ENCODE data around the gene PGLYRP3.

Gene PGLYRP3

GRCh38 chr1:153339802-153340201, 27.1 kb upstream of the PGLYRP3 start:
- no peak for ATAC-seq
- TF ChIP-seq CSDC2 (CRISPR knock-in tag; IDR thresholded peaks at IDR 0.05) (no peak), ZNF565 (CRISPR knock-in tag; conservative IDR thresholded peaks at IDR 0.05; ENCODE audit: low read depth) (no peak), SNAI2 (CRISPR knock-in tag; IDR thresholded peaks at IDR 0.05) (no peak), GLIS3 (CRISPR knock-in tag; IDR thresholded peaks at IDR 0.05) (no peak), PATZ1 (CRISPR knock-in tag; IDR thresholded peaks at IDR 0.05; ENCODE audit: borderline replicate concordance) (no peak), ZNF8 (CRISPR knock-in tag; IDR thresholded peaks at IDR 0.05) (no peak), ISL1 (CRISPR knock-in tag; IDR thresholded peaks at IDR 0.05) (no peak), PPARA (CRISPR knock-in tag; IDR thresholded peaks at IDR 0.05; ENCODE audit: borderline replicate concordance) (no peak), CSRNP3 (CRISPR knock-in tag; IDR thresholded peaks at IDR 0.05) (no peak)

- TF ChIP-seq ARNTL (CRISPR knock-in tag; IDR thresholded peaks at IDR 0.05; ENCODE audit: borderline replicate concordance, low read depth) (no peak), TSHZ2 (CRISPR knock-in tag; IDR thresholded peaks at IDR 0.05) (no peak), POU6F1 (CRISPR knock-in tag; IDR thresholded peaks at IDR 0.05; ENCODE audit: borderline replicate concordance, low read depth) (no peak), ZFP30 (CRISPR knock-in tag; IDR thresholded peaks at IDR 0.05) (no peak), BACH2 (CRISPR knock-in tag; IDR thresholded peaks at IDR 0.05; ENCODE audit: borderline replicate concordance) (no peak), ISL1 (CRISPR knock-in tag; IDR thresholded peaks at IDR 0.05) (no peak), ZNF70 (CRISPR knock-in tag; IDR thresholded peaks at IDR 0.05) (no peak), ZNF8 (CRISPR knock-in tag; IDR thresholded peaks at IDR 0.05) (no peak)
- no peak for ATAC-seq
Observed at GRCh38 chr1:153337980-153338853, 25.5 kb upstream of the PGLYRP3 start.

- no peak for ATAC-seq
- TF ChIP-seq RARB (CRISPR knock-in tag; IDR thresholded peaks at IDR 0.05), result no peak
- no peak for TF ChIP-seq TOX (CRISPR knock-in tag; IDR thresholded peaks at IDR 0.05; ENCODE audit: borderline replicate concordance)
- no peak for TF ChIP-seq ZNF70 (CRISPR knock-in tag; IDR thresholded peaks at IDR 0.05)
- TF ChIP-seq ZFP30 (CRISPR knock-in tag; IDR thresholded peaks at IDR 0.05), result no peak
- TF ChIP-seq CSDC2 (CRISPR knock-in tag; IDR thresholded peaks at IDR 0.05), result no peak
- no peak for TF ChIP-seq ZNF565 (CRISPR knock-in tag; conservative IDR thresholded peaks at IDR 0.05; ENCODE audit: low read depth)
- no peak for TF ChIP-seq POU6F1 (CRISPR knock-in tag; IDR thresholded peaks at IDR 0.05; ENCODE audit: borderline replicate concordance, low read depth)
Observed at GRCh38 chr1:153336650-153337049, 23.9 kb upstream of the PGLYRP3 start.
